ENCODE results near the gene TMC5. TPM values are rescaled to one million over a fixed set of nuclear protein-coding genes. Genes with fewer than 3 reads are reported as not detected.

Gene TMC5
- total RNA-seq, 1 experiment from 2014 or later, result 1.2 TPM

GRCh38 chr16:19478505-19478904 is 60.8 kb downstream of the TMC5 start:
- Histone ChIP-seq H2BK5ac (ENCODE audit: insufficient read length, low read length) (no peak overlapping the region), H3K14ac (ENCODE audit: insufficient read depth, low read length) (no peak overlapping the region), H3K4me2 (ENCODE audit: insufficient read depth, insufficient read length, low read length) (no peak overlapping the region), H2AK5ac (ENCODE audit: insufficient read length, low read length) (no peak overlapping the region), H3K9me3 (ENCODE audit: control insufficient read depth, low read depth, low read length) (no peaks in the 10 kb centered on the region), H3K23me2 (ENCODE audit: insufficient read length, low read depth, low read length, poor library complexity, severe bottlenecking) (no peaks in the 10 kb centered on the region), H3K27me3 (ENCODE audit: insufficient read depth, low read length) (no peaks in the 10 kb centered on the region), H2BK12ac (ENCODE audit: insufficient read length, low read depth, low read length) (no peak overlapping the region), H4K91ac (ENCODE audit: insufficient read length, low read depth, low read length) (no peak overlapping the region), H3K23ac (ENCODE audit: insufficient read length, low read depth, low read length) (no peak overlapping the region), H3T11ph (ENCODE audit: low read length) (no peak overlapping the region), H3K4me1 (ENCODE audit: insufficient read depth, low read length) (no peaks in the 10 kb centered on the region), H3K18ac (ENCODE audit: insufficient read length, low read depth, low read length) (no peak overlapping the region), H4K5ac (ENCODE audit: insufficient read length, low read depth, low read length) (no peak overlapping the region), H2AFZ (ENCODE audit: low read length) (no peak overlapping the region), H3K56ac (ENCODE audit: insufficient read length, low read depth, low read length) (no peak overlapping the region), H2BK120ac (ENCODE audit: low read depth, low read length, poor library complexity, severe bottlenecking) (no peak overlapping the region), H4K20me1 (ENCODE audit: control insufficient read depth, insufficient read depth, insufficient read length) (peaks cover 2% of the 10 kb centered on the region), H3K79me1 (ENCODE audit: insufficient read depth, low read depth, low read length, poor library complexity, severe bottlenecking) (no peaks in the 10 kb centered on the region), H4K8ac (replicated peaks; ENCODE audit: insufficient read length, low read depth, low read length) (no peak overlapping the region), H2BK20ac (ENCODE audit: low read depth, low read length, poor library complexity, severe bottlenecking) (no peak overlapping the region), H3K79me2 (ENCODE audit: insufficient read depth, low read length) (no peaks in the 10 kb centered on the region), H2BK15ac (ENCODE audit: low read depth, low read length) (no peak overlapping the region), H3K4ac (ENCODE audit: low read depth, low read length) (no peak overlapping the region), H3K27ac (ENCODE audit: insufficient read length, low read depth, low read length) (no peak overlapping the region), H3K9ac (ENCODE audit: extremely low read depth, insufficient read length, low read length) (no peak overlapping the region)
- Mint-ChIP-seq H3K27ac (no peak overlapping the region), H3K4me1 (peaks cover 9 to 10% of the 10 kb centered on the region in 2 experiments; a peak in 3 of 4 replicates), H3K27me3 (ENCODE audit: low read depth) (no peaks in the 10 kb centered on the region), H3K4me3 (no peak overlapping the region), H3K36me3 (ENCODE audit: insufficient read depth in 1 of 3, low read depth in 3 of 3) (peaks cover 0 to 2% (median 0%) of the 10 kb centered on the region in 3 experiments; a peak in 2 of 7 replicates), H3K9me3 (no peaks in the 10 kb centered on the region; a peak in 1 of 5 replicates)
- TF ChIP-seq CTCF (conservative IDR thresholded peaks at IDR 0.05), result no peak
- no peak for DNase-seq
- no CpG with 5 or more reads among the region's 1 CpG for WGBS (ENCODE audit: extremely low coverage, insufficient read length, low lambda C conversion rate)
